HepG2 (cell line): ENCODE measurements around the gene ASIC3. TPM values are rescaled to one million over a fixed set of nuclear protein-coding genes. Genes with fewer than 3 reads are reported as not detected.

ENCODE experiments used
- ATAC-seq: fragments of 200-7000 bp; cut with Tn5 transposase; 3 replicates; pipeline ENCODE4 v1.9.1; 2020; ENCODE audit warnings: mild to moderate bottlenecking, moderate library complexity
- BruUV-seq: library from RNA; stranded (reverse); fragments of 400-500 nt; replicated peaks from 2 replicates; lab custom pipeline; 2021; lab: Mats Ljungman, UMichigan
- CTCF ChIA-PET: fragments of 300-600 bp; formaldehyde crosslinking; extraction: SDS; loops from one replicate; lab custom pipeline; 2021; ENCODE audit warnings: low total read pairs, inconsistent platforms, low intra/inter-chr PET ratio; lab: Yijun Ruan, JAX
- POLR2A ChIA-PET: fragments of 350-600 bp; sonication (Branson Sonifier 250); formaldehyde crosslinking; loops from one replicate; lab custom pipeline; 2020; ENCODE audit warnings: antibody characterized with exemption, inconsistent platforms; lab: Yijun Ruan, JAX
- DNase-seq: peaks from one replicate; pipeline ENCODE4 v3.0.0-alpha.2; 2015; ENCODE audit warnings: low spot score
- FAIRE-seq: peaks from 3 replicates; lab custom pipeline; 2011; peaks lifted over from hg19 to GRCh38; lab: Jason Lieb, UNC
- H2AFZ ChIP-seq: one replicate; pipeline ENCODE4 v1.6.1; 2011; ENCODE audit warnings: low read length, inconsistent platforms
- H3K27ac ChIP-seq: fragments of 300-600 bp; 3 replicates; pipeline ENCODE4 v1.8.0; 2011; ENCODE audit warnings: mixed run types, mild to moderate bottlenecking, mixed read lengths, low read length, inconsistent platforms; ENCODE audit not compliant: insufficient read depth; ENCODE audit errors: extremely low read length
- H3K27me3 ChIP-seq, 2 experiments: fragments of 200-600 bp in 1 of 2; 2 replicates in 1 of 2; 3 replicates in 1 of 2; pipeline versions ENCODE4 v1.6.0 to v1.8.0; 2011; ENCODE audit warnings: low read length in 2 of 2, mild to moderate bottlenecking in 2 of 2, moderate library complexity in 2 of 2, inconsistent platforms in 1 of 2; ENCODE audit not compliant: insufficient read depth in 2 of 2, control insufficient read depth in 1 of 2
- H3K36me3 ChIP-seq, 2 experiments: fragments of 200-600 bp in 1 of 2; replicated peaks in 1 of 2; 2 replicates in 1 of 2; 3 replicates in 1 of 2; pipeline versions ENCODE4 v1.5.1 to v1.8.0; 2011; ENCODE audit warnings: low read length in 2 of 2, inconsistent platforms in 1 of 2; ENCODE audit not compliant: insufficient read depth in 2 of 2, control insufficient read depth in 1 of 2
- H3K4me1 ChIP-seq: 2 replicates; pipeline ENCODE4 v1.5.1; 2012; ENCODE audit warnings: low read length, inconsistent platforms; ENCODE audit not compliant: insufficient read depth
- H3K4me2 ChIP-seq: 2 replicates; pipeline ENCODE4 v1.6.0; 2011; ENCODE audit warnings: low read depth, low read length, inconsistent platforms
- H3K4me3 ChIP-seq, 3 experiments: fragments of 200-600 bp in 1 of 3; sonication (generic), shearing (Covaris generic) in 1 of 3; replicated peaks in 1 of 3; 2 replicates each; pipeline ENCODE4 v1.5.1; 2011 to 2016; ENCODE audit warnings: low read length in 3 of 3, inconsistent platforms in 2 of 3, low read depth in 2 of 3, mild to moderate bottlenecking in 2 of 3, control low read depth in 1 of 3, mixed read lengths in 1 of 3; ENCODE audit not compliant: insufficient read depth in 1 of 3
- H3K79me2 ChIP-seq: one replicate; pipeline ENCODE4 v1.6.1; 2011; ENCODE audit warnings: low read length, inconsistent platforms; ENCODE audit not compliant: insufficient read depth
- H3K9ac ChIP-seq: 2 replicates; pipeline ENCODE4 v1.6.0; 2011; ENCODE audit warnings: mild to moderate bottlenecking, low read depth, low read length, inconsistent platforms; ENCODE audit not compliant: insufficient read depth
- H3K9me3 ChIP-seq: 2 replicates; pipeline ENCODE4 v1.5.1; 2012; ENCODE audit warnings: mild to moderate bottlenecking, low read length
- H4K20me1 ChIP-seq: 2 replicates; pipeline ENCODE4 v1.6.0; 2011; ENCODE audit warnings: inconsistent platforms, mild to moderate bottlenecking, low read length, moderate library complexity; ENCODE audit not compliant: insufficient read depth
- ATF4 ChIP-seq, 2 experiments: fragments of 450-650 bp in 1 of 2; sonication (generic) in 1 of 2; formaldehyde crosslinking; IDR thresholded peaks; 2 replicates each; pipeline versions ENCODE4 v1.5.0 to v1.8.0; 2020 to 2022; ENCODE audit warnings: mild to moderate bottlenecking in 1 of 2, missing genetic modification reagents in 1 of 2
- CHD2 ChIP-seq: IDR thresholded peaks from 2 replicates; pipeline ENCODE4 v1.6.1; 2011; ENCODE audit warnings: low read depth, low read length, improper control_type of control experiment
- FOXJ3 ChIP-seq: sonication (generic); formaldehyde crosslinking; IDR thresholded peaks from 2 replicates; pipeline ENCODE4 v1.4.0; 2020; ENCODE audit warnings: missing genetic modification reagents, mild to moderate bottlenecking, borderline replicate concordance
- IRF2 ChIP-seq: IDR thresholded peaks from 2 replicates; pipeline ENCODE4 v1.6.1; 2018; ENCODE audit warnings: missing genetic modification reagents, missing compliant biosample characterization
- KDM5B ChIP-seq: sonication (generic); formaldehyde crosslinking; IDR thresholded peaks from 2 replicates; pipeline ENCODE4 v1.4.0; 2020; ENCODE audit warnings: missing genetic modification reagents, mild to moderate bottlenecking, borderline replicate concordance
- MBD4 ChIP-seq: IDR thresholded peaks from 2 replicates; pipeline ENCODE4 v1.6.1; 2012; ENCODE audit warnings: low read length, inconsistent platforms, borderline replicate concordance
- MTA3 ChIP-seq: sonication (generic); formaldehyde crosslinking; IDR thresholded peaks from 2 replicates; pipeline ENCODE4 v1.4.0; 2020; ENCODE audit warnings: missing genetic modification reagents
- PBX3 ChIP-seq: sonication (generic); formaldehyde crosslinking; IDR thresholded peaks from 2 replicates; pipeline ENCODE4 v1.8.1; 2023; ENCODE audit warnings: missing genetic modification reagents, inconsistent platforms, borderline replicate concordance
- STAG1 ChIP-seq: sonication (generic); formaldehyde crosslinking; IDR thresholded peaks from 2 replicates; pipeline ENCODE4 v1.4.0; 2020; ENCODE audit warnings: missing genetic modification reagents
- ZBTB37 ChIP-seq: sonication (generic); formaldehyde crosslinking; IDR thresholded peaks from 2 replicates; pipeline ENCODE4 v1.4.0; 2020; ENCODE audit warnings: mild to moderate bottlenecking, missing genetic modification reagents
- ZBTB38 ChIP-seq: sonication (generic); formaldehyde crosslinking; IDR thresholded peaks from 2 replicates; pipeline ENCODE4 v1.5.1; 2020; ENCODE audit warnings: mild to moderate bottlenecking, missing genetic modification reagents
- ZMAT5 ChIP-seq: sonication (generic); formaldehyde crosslinking; IDR thresholded peaks from 2 replicates; pipeline ENCODE4 v1.5.0; 2020; ENCODE audit warnings: mild to moderate bottlenecking, low read depth, missing genetic modification reagents, borderline replicate concordance
- ZSCAN12 ChIP-seq: sonication (generic); formaldehyde crosslinking; IDR thresholded peaks from 2 replicates; pipeline ENCODE4 v1.9.0; 2021; ENCODE audit warnings: mild to moderate bottlenecking, missing genetic modification reagents
- WGBS: methylation state at CpG from one replicate; pipeline ENCODE4 v1.1.6; 2017; ENCODE audit warnings: low lambda C conversion rate; 5-methylcytosine and 5-hydroxymethylcytosine counted together
- in situ Hi-C: cut with HindIII; loops from 2 replicates; pipeline ENCODE4 v1.10.0; 2017; ENCODE audit warnings: low pct_unique_long_range_greater_than_20kb; ENCODE audit not compliant: extremely low pct_ligation_motif_present
- intact Hi-C: fragments of 100-400 bp; cut with micrococcal nuclease; formaldehyde crosslinking; loops from one replicate; pipeline ENCODE4 v1.10.0; 2022; ENCODE audit not compliant: unreplicated experiment
- polyA plus RNA-seq, 8 experiments: library from polyadenylated mRNA; depleted of rRNA in 3 of 8; stranded (reverse) in 7 of 8; unstranded in 1 of 8; fragments of >200 nt; fragmentation: Illumina TruSeq in 4 of 8; extraction: Trizol in 4 of 8; gene quantifications; 2 replicates each; pipeline versions ENCODE4 v1.2.1 to v1.2.3, GENCODE V29; 2011 to 2016; ENCODE audit warnings: low read depth in 4 of 8, missing spikeins in 1 of 8, mixed read lengths in 1 of 8; ENCODE audit not compliant: insufficient read depth in 1 of 8
- total RNA-seq, 5 experiments: library from RNA; depleted of rRNA; stranded (reverse); fragments of >200 nt; fragmentation: Illumina TruSeq; extraction: Trizol; gene quantifications; 2 replicates each; pipeline ENCODE4 v1.2.3, GENCODE V29; 2016; ENCODE audit warnings: low read depth in 1 of 5

Gene ASIC3
- total and polyA plus RNA-seq, 2 of the 13 experiments (the other 11 are each of a cell fraction or from before 2014, with no cell fraction given): 0.51 TPM; not detected in 1

GRCh38 chr7:151099486-151100211, 51.3 kb downstream of the ASIC3 start:
- no peak for TF ChIP-seq STAG1
- peak; percentile 74 for TF ChIP-seq ZBTB38 (CRISPR knock-in tag)
- TF ChIP-seq, all 625 proteins: peak for 1

DNA sequence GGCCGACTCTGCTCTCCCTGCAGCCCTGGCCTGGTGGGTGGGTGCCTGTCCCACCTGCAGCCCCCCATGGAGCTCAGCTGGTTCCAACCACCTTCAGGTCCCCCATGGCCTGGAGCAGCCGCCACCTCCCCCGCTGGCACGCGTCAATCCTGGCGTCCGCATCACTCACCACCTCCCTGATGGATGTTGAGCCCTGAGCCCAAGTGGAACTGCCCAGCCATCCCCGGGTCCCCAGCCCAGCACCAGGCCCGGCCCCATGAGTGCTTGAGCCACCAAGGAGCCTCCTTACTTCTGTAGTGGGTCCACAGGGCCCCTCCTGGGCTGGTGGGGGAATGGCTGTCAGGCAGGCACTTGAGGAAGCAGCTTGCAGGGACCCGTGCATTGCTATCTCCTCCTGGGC, 52.6 kb downstream of the ASIC3 start:
- H3K4me1 ChIP-seq: no peaks in the 10 kb centered on the region
- no peak for FAIRE-seq
- WGBS: 98% methylated on average over 9 of the region's 10 CpGs
- BruUV-seq: no TSS peak
- H3K27ac ChIP-seq: no peak overlapping the region
- no peaks in the 10 kb centered on the region for H3K27me3 ChIP-seq
- H2AFZ ChIP-seq: no peak overlapping the region
- H3K9me3 ChIP-seq: no peaks in the 10 kb centered on the region
- intact Hi-C loops (no loop called here), in situ Hi-C loops (no loop called here)
- ATAC-seq: no peak
- H4K20me1 ChIP-seq: peaks cover 37% of the 10 kb centered on the region
- H3K79me2 ChIP-seq: peaks cover 68% of the 10 kb centered on the region
- H3K36me3 ChIP-seq: peaks cover 2 to 22% of the 10 kb centered on the region in 2 experiments; a peak in 3 of 5 replicates
- H3K9ac ChIP-seq: no peak overlapping the region
- H3K4me3 ChIP-seq: no peak overlapping the region
- TF ChIP-seq KDM5B (CRISPR knock-in tag) (no peak), ZSCAN12 (CRISPR knock-in tag) (no peak), CHD2 (no peak), MTA3 (CRISPR knock-in tag) (no peak), ZBTB37 (CRISPR knock-in tag) (no peak), ZMAT5 (CRISPR knock-in tag) (no peak), IRF2 (no peak), MBD4 (no peak), ATF4 (CRISPR knock-in tag; IDR thresholded peaks at IDR 0.05) (no peak), FOXJ3 (CRISPR knock-in tag) (no peak), PBX3 (CRISPR knock-in tag) (no peak)
- DNase-seq: no peak
- no peak overlapping the region for H3K4me2 ChIP-seq
- ChIA-PET CTCF (no interaction called here), POLR2A (no interaction called here)

More at GRCh38 chr7:151099486-151100211, 51.3 kb downstream of the ASIC3 start:
- ChIA-PET POLR2A (no interaction called here), CTCF (no interaction called here)
- peaks cover 49% of the 10 kb centered on the region for H4K20me1 ChIP-seq
- DNase-seq (no peak), ATAC-seq (no peak), FAIRE-seq (no peak)
- H2AFZ ChIP-seq: no peak overlapping the region
- WGBS: 98% methylated on average over 17 of the region's 20 CpGs
- no TSS peak for BruUV-seq
- in situ Hi-C loops: no loop called here
- H3K27me3 ChIP-seq: no peaks in the 10 kb centered on the region
- H3K9ac ChIP-seq: no peak overlapping the region
- H3K9me3 ChIP-seq: no peaks in the 10 kb centered on the region
- no peak overlapping the region for H3K4me2 ChIP-seq
- H3K4me1 ChIP-seq: no peaks in the 10 kb centered on the region
- peaks cover 77% of the 10 kb centered on the region for H3K79me2 ChIP-seq
- H3K4me3 ChIP-seq: no peak overlapping the region
- no peak overlapping the region for H3K27ac ChIP-seq
- intact Hi-C loops: no loop called here
- peaks cover 2 to 26% of the 10 kb centered on the region in 2 experiments; a peak in 3 of 5 replicates for H3K36me3 ChIP-seq
